ENCODE results near the gene IFI6. TPM values are rescaled to one million over a fixed set of nuclear protein-coding genes. Genes with fewer than 3 reads are reported as not detected.
A peak's percentile ranks its signal among the peaks of the same experiment; 100 is the strongest.

Gene IFI6
- total and polyA plus RNA-seq, 10 donors: 41.6 to 85.8 (median 62.7) TPM

- 71 to 82% (median 74%) methylated on average over 5 of the region's 5 CpGs for WGBS, 5 donors
- Histone ChIP-seq H3K27ac (peak overlapping the region; percentile 77 to 99 (median 88)), H3K9me3 (no peaks in the 10 kb centered on the region), H3K4me3 (peak overlapping the region in 1 of 8 donors; percentile 53), H3K36me3 (peaks cover 0 to 24% (median 0%) of the 10 kb centered on the region in 6 donors), H3K27me3 (replicated peaks in 1 of 7) (no peaks in the 10 kb centered on the region), H3K4me1 (peaks cover 34 to 64% (median 52%) of the 10 kb centered on the region in 6 donors)
- peak; percentile 72 for DNase-seq
- intact Hi-C loops (cut with DNase I; ENCODE audit: low total_unique reads): loop anchor here (2.0 to 5.0 kb wide), 2 partner anchors 53 to 260 kb away; no protein-coding TSS in a partner anchor
- TF ChIP-seq POLR2AphosphoS5 (IDR thresholded peaks at IDR 0.05) (no peak), POLR2A (IDR thresholded peaks at IDR 0.05) (no peak), CTCF (IDR thresholded peaks at IDR 0.05 in 8 of 11, conservative IDR thresholded peaks at IDR 0.05 in 3 of 11) (no peak)
Observed at GRCh38 chr1:27662261-27662660, 9.7 kb downstream of the IFI6 start.

- Histone ChIP-seq H3K4me1 (peaks cover 34 to 69% (median 53%) of the 10 kb centered on the region in 6 donors), H3K36me3 (peaks cover 0 to 16% (median 0%) of the 10 kb centered on the region in 6 donors), H3K9me3 (no peaks in the 10 kb centered on the region), H3K4me3 (no peak overlapping the region), H3K27ac (peak overlapping the region in 7 of 8 donors; percentile 94 to 99 (median 98)), H3K27me3 (replicated peaks in 1 of 7) (no peaks in the 10 kb centered on the region)
- DNase-seq: peak; percentile 68
- TF ChIP-seq POLR2AphosphoS5 (IDR thresholded peaks at IDR 0.05) (no peak), POLR2A (IDR thresholded peaks at IDR 0.05) (no peak), CTCF (IDR thresholded peaks at IDR 0.05 in 8 of 11, conservative IDR thresholded peaks at IDR 0.05 in 3 of 11) (no peak)
- 93 to 95% (median 94%) methylated on average over 8 of the region's 8 CpGs for WGBS, 5 donors
- intact Hi-C loops (cut with DNase I; ENCODE audit: low total_unique reads): loop anchor here (2.0 to 5.0 kb wide), 2 partner anchors 53 to 259 kb away; no protein-coding TSS in a partner anchor
Observed at GRCh38 chr1:27661412-27662075, 10.4 kb downstream of the IFI6 start.

- H3K36me3 ChIP-seq: peaks cover 0 to 5% (median 0%) of the 10 kb centered on the region in 6 donors
- TF ChIP-seq POLR2AphosphoS5 (IDR thresholded peaks at IDR 0.05) (no peak), POLR2A (IDR thresholded peaks at IDR 0.05) (no peak), CTCF (IDR thresholded peaks at IDR 0.05 in 8 of 11, conservative IDR thresholded peaks at IDR 0.05 in 3 of 11) (no peak)
- H3K4me3 ChIP-seq: peak overlapping the region in 7 of 8 donors; percentile 33 to 80 (median 50)
- no peaks in the 10 kb centered on the region for H3K27me3 ChIP-seq (replicated peaks in 1 of 7)
- peak overlapping the region; percentile 94 to 99 (median 98) for H3K27ac ChIP-seq
- DNase-seq: no peak
- H3K9me3 ChIP-seq: no peaks in the 10 kb centered on the region
- 46 to 58% (median 51%) methylated on average over 10 of the region's 10 CpGs for WGBS, 5 donors
- intact Hi-C loops (cut with DNase I; ENCODE audit: low total_unique reads): loop anchor here (5.0 kb wide), 1 partner anchor 258 kb away; no protein-coding TSS in a partner anchor
- H3K4me1 ChIP-seq: peaks cover 41 to 81% (median 65%) of the 10 kb centered on the region in 6 donors
Observed at GRCh38 chr1:27660300-27660835, 11.6 kb downstream of the IFI6 start.

Measured in spleen (tissue), 11 donors.